Mesenchymal stem cell (in vitro differentiated cells and primary cell): ENCODE measurements around the gene PNLIP.

Experiments
- DNase-seq: peaks from one replicate; pipeline ENCODE4 v3.0.0-alpha.2; 2013
- H2AFZ ChIP-seq: one replicate; pipeline ENCODE4 v1.6.1; 2013; ENCODE audit warnings: low read depth, mild to moderate bottlenecking, control low read depth, inconsistent platforms, low read length, moderate library complexity
- H2AK5ac ChIP-seq: 2 replicates; pipeline ENCODE4 v1.6.1; 2013; ENCODE audit warnings: low read length, moderate library complexity, mild to moderate bottlenecking, inconsistent platforms; ENCODE audit not compliant: severe bottlenecking
- H2BK120ac ChIP-seq: one replicate; pipeline ENCODE4 v1.6.1; 2013; ENCODE audit warnings: low read depth, mild to moderate bottlenecking, inconsistent platforms, low read length, moderate library complexity
- H2BK12ac ChIP-seq, 2 experiments: one replicate each; pipeline ENCODE4 v1.6.1; 2013; ENCODE audit warnings: inconsistent platforms in 2 of 2, low read length in 2 of 2, mild to moderate bottlenecking in 2 of 2, moderate library complexity in 2 of 2, control low read depth in 1 of 2
- H2BK15ac ChIP-seq: one replicate; pipeline ENCODE4 v1.6.1; 2013; ENCODE audit warnings: mild to moderate bottlenecking, low read depth, inconsistent platforms; ENCODE audit not compliant: poor library complexity, severe bottlenecking
- H2BK5ac ChIP-seq: 2 replicates; pipeline ENCODE4 v1.6.1; 2013; ENCODE audit warnings: low read depth, mild to moderate bottlenecking, low read length, control low read depth, inconsistent platforms; ENCODE audit not compliant: poor library complexity, severe bottlenecking
- H3K14ac ChIP-seq, 2 experiments: one replicate each; pipeline ENCODE4 v1.6.1; 2013; ENCODE audit warnings: inconsistent platforms in 2 of 2, low read length in 2 of 2, control low read depth in 1 of 2, mild to moderate bottlenecking in 1 of 2, moderate library complexity in 1 of 2
- H3K18ac ChIP-seq, 2 experiments: one replicate each; pipeline ENCODE4 v1.6.1; 2013; ENCODE audit warnings: inconsistent platforms in 2 of 2, low read length in 2 of 2, control low read depth in 1 of 2, low read depth in 1 of 2, mild to moderate bottlenecking in 1 of 2
- H3K23ac ChIP-seq, 2 experiments: one replicate each; pipeline ENCODE4 v1.6.1; 2013; ENCODE audit warnings: inconsistent platforms in 2 of 2, low read length in 2 of 2, mild to moderate bottlenecking in 2 of 2, moderate library complexity in 2 of 2, control low read depth in 1 of 2
- H3K27ac ChIP-seq: 2 replicates; pipeline ENCODE4 v1.5.1; 2013; ENCODE audit warnings: mild to moderate bottlenecking, moderate library complexity, low read length, control low read depth, inconsistent platforms; ENCODE audit not compliant: poor library complexity, severe bottlenecking
- H3K27me3 ChIP-seq, 2 experiments: 2 replicates each; pipeline versions ENCODE4 v1.6.1 to v1.7.0; 2013; ENCODE audit warnings: low read length in 2 of 2, mild to moderate bottlenecking in 2 of 2, moderate library complexity in 2 of 2, control low read depth in 1 of 2, inconsistent platforms in 1 of 2; ENCODE audit not compliant: control insufficient read depth in 1 of 2, insufficient read depth in 1 of 2
- H3K36me3 ChIP-seq, 2 experiments: 2 replicates each; pipeline versions ENCODE4 v1.6.1 to v1.7.0; 2013; ENCODE audit warnings: low read length in 2 of 2, control low read depth in 1 of 2, inconsistent platforms in 1 of 2, low read depth in 1 of 2, mild to moderate bottlenecking in 1 of 2; ENCODE audit not compliant: insufficient read depth in 2 of 2, control insufficient read depth in 1 of 2
- H3K4ac ChIP-seq, 2 experiments: one replicate each; pipeline ENCODE4 v1.6.1; 2013; ENCODE audit warnings: inconsistent platforms in 2 of 2, low read length in 2 of 2, mild to moderate bottlenecking in 2 of 2, moderate library complexity in 2 of 2, control low read depth in 1 of 2, low read depth in 1 of 2
- H3K4me1 ChIP-seq: 2 replicates; pipeline ENCODE4 v1.6.1; 2013; ENCODE audit warnings: low read depth, low read length, control low read depth; ENCODE audit not compliant: control insufficient read depth, insufficient read depth
- H3K4me2 ChIP-seq: 2 replicates; pipeline ENCODE4 v1.6.1; 2013; ENCODE audit warnings: low read length, mild to moderate bottlenecking, inconsistent platforms; ENCODE audit not compliant: poor library complexity, severe bottlenecking
- H3K4me3 ChIP-seq, 2 experiments: 2 replicates each; pipeline versions ENCODE4 v1.5.1 to v1.7.0; 2013; ENCODE audit warnings: low read length in 2 of 2, mild to moderate bottlenecking in 2 of 2, control low read depth in 1 of 2, low read depth in 1 of 2; ENCODE audit not compliant: insufficient read depth in 1 of 2
- H3K79me1 ChIP-seq: replicated peaks from 2 replicates; pipeline ENCODE4 v1.6.1; 2013; ENCODE audit warnings: mild to moderate bottlenecking, control low read depth, low read length, inconsistent platforms; ENCODE audit not compliant: poor library complexity, severe bottlenecking
- H3K9ac ChIP-seq: 2 replicates; pipeline ENCODE4 v1.7.0; 2013; ENCODE audit warnings: mild to moderate bottlenecking, low read length, moderate library complexity
- H3K9me3 ChIP-seq: 2 replicates; pipeline ENCODE4 v1.7.0; 2013; ENCODE audit warnings: mild to moderate bottlenecking, low read length; ENCODE audit not compliant: control insufficient read depth
- H4K8ac ChIP-seq: one replicate; pipeline ENCODE4 v1.6.1; 2013; ENCODE audit warnings: inconsistent platforms, mild to moderate bottlenecking, low read length, moderate library complexity
- H4K91ac ChIP-seq: one replicate; pipeline ENCODE4 v1.6.1; 2013; ENCODE audit warnings: mild to moderate bottlenecking, low read length, inconsistent platforms
- WGBS: methylation state at CpG from one replicate; pipeline ENCODE4 v1.1.7; 2013; ENCODE audit warnings: mixed read lengths; 5-methylcytosine and 5-hydroxymethylcytosine counted together

Gene PNLIP

GRCh38 chr10:116554628-116555027, 8.9 kb downstream of the PNLIP start:
- Histone ChIP-seq H3K4me3 (no peak overlapping the region), H3K79me1 (no peaks in the 10 kb centered on the region), H3K27ac (no peak overlapping the region), H4K8ac (no peak overlapping the region), H3K27me3 (no peaks in the 10 kb centered on the region), H2AK5ac (no peak overlapping the region), H3K4me1 (no peaks in the 10 kb centered on the region), H3K18ac (no peak overlapping the region), H2BK12ac (no peak overlapping the region), H2AFZ (no peak overlapping the region), H3K36me3 (no peaks in the 10 kb centered on the region), H3K23ac (no peak overlapping the region), H3K4ac (no peak overlapping the region), H3K4me2 (no peak overlapping the region), H3K9ac (no peak overlapping the region), H3K9me3 (no peaks in the 10 kb centered on the region), H2BK15ac (no peak overlapping the region), H2BK120ac (no peak overlapping the region), H2BK5ac (no peak overlapping the region), H4K91ac (no peak overlapping the region), H3K14ac (no peak overlapping the region)
- 74% methylated on average over 5 of the region's 5 CpGs for WGBS
- no peak for DNase-seq

GRCh38 chr10:116555880-116556279, 10.1 kb downstream of the PNLIP start:
- no peak overlapping the region for H3K14ac ChIP-seq
- no peak overlapping the region for H2BK5ac ChIP-seq
- H3K27ac ChIP-seq: no peak overlapping the region
- H2BK12ac ChIP-seq: no peak overlapping the region
- H4K91ac ChIP-seq: no peak overlapping the region
- H3K23ac ChIP-seq: no peak overlapping the region
- no peak overlapping the region for H3K18ac ChIP-seq
- H3K4me1 ChIP-seq: no peaks in the 10 kb centered on the region
- no peak overlapping the region for H3K4me2 ChIP-seq
- no peak overlapping the region for H3K4ac ChIP-seq
- no peaks in the 10 kb centered on the region for H3K9me3 ChIP-seq
- H3K36me3 ChIP-seq: no peaks in the 10 kb centered on the region
- H3K9ac ChIP-seq: no peak overlapping the region
- no peak overlapping the region for H2AFZ ChIP-seq
- no peak for DNase-seq
- H3K27me3 ChIP-seq: no peaks in the 10 kb centered on the region
- no peak overlapping the region for H2AK5ac ChIP-seq
- H2BK15ac ChIP-seq: no peak overlapping the region
- no peak overlapping the region for H2BK120ac ChIP-seq
- no peak overlapping the region for H3K4me3 ChIP-seq
- WGBS: 76% methylated on average over 5 of the region's 6 CpGs
- H4K8ac ChIP-seq: no peak overlapping the region
- no peaks in the 10 kb centered on the region for H3K79me1 ChIP-seq

GRCh38 chr10:116557305-116557880, 11.7 kb downstream of the PNLIP start:
- Histone ChIP-seq H3K79me1 (no peaks in the 10 kb centered on the region), H3K36me3 (no peaks in the 10 kb centered on the region), H2AFZ (no peak overlapping the region), H2BK15ac (no peak overlapping the region), H3K23ac (no peak overlapping the region), H3K4ac (no peak overlapping the region), H3K9me3 (no peaks in the 10 kb centered on the region), H3K18ac (no peak overlapping the region), H3K27me3 (peaks cover 0 to 4% of the 10 kb centered on the region in 2 experiments), H2BK5ac (no peak overlapping the region), H4K91ac (no peak overlapping the region), H3K4me2 (no peak overlapping the region), H3K14ac (no peak overlapping the region), H3K27ac (no peak overlapping the region), H3K4me3 (no peak overlapping the region), H3K4me1 (no peaks in the 10 kb centered on the region), H2BK12ac (no peak overlapping the region), H4K8ac (no peak overlapping the region), H3K9ac (no peak overlapping the region), H2AK5ac (no peak overlapping the region), H2BK120ac (no peak overlapping the region)
- no peak for DNase-seq
- 71% methylated on average over 5 of the region's 5 CpGs for WGBS

- DNase-seq: no peak
- H2BK12ac ChIP-seq: no peak overlapping the region
- no peak overlapping the region for H3K9ac ChIP-seq
- H2BK15ac ChIP-seq: no peak overlapping the region
- WGBS: 92% methylated on average over 3 of the region's 8 CpGs
- no peak overlapping the region for H2AFZ ChIP-seq
- H3K4me3 ChIP-seq: no peak overlapping the region
- H2BK5ac ChIP-seq: no peak overlapping the region
- H3K4me2 ChIP-seq: no peak overlapping the region
- peaks cover 0 to 9% of the 10 kb centered on the region in 2 experiments for H3K27me3 ChIP-seq
- H3K23ac ChIP-seq: no peak overlapping the region
- H3K79me1 ChIP-seq: no peaks in the 10 kb centered on the region
- H4K91ac ChIP-seq: no peak overlapping the region
- no peak overlapping the region for H3K4ac ChIP-seq
- no peaks in the 10 kb centered on the region for H3K36me3 ChIP-seq
- H3K27ac ChIP-seq: no peak overlapping the region
- no peaks in the 10 kb centered on the region for H3K9me3 ChIP-seq
- no peak overlapping the region for H2AK5ac ChIP-seq
- H2BK120ac ChIP-seq: no peak overlapping the region
- no peak overlapping the region for H3K18ac ChIP-seq
- H4K8ac ChIP-seq: no peak overlapping the region
- no peaks in the 10 kb centered on the region for H3K4me1 ChIP-seq
- H3K14ac ChIP-seq: no peak overlapping the region
Measured at GRCh38 chr10:116565534-116565933, 19.8 kb downstream of the PNLIP start.
